HS-5 (cell line): ENCODE measurements around the gene MXRA7.

Experiments
- DNase-seq: peaks from one replicate; pipeline ENCODE4 v3.0.0-alpha.2; 2012; ENCODE audit warnings: low read depth

The MXRA7 gene

DNA sequence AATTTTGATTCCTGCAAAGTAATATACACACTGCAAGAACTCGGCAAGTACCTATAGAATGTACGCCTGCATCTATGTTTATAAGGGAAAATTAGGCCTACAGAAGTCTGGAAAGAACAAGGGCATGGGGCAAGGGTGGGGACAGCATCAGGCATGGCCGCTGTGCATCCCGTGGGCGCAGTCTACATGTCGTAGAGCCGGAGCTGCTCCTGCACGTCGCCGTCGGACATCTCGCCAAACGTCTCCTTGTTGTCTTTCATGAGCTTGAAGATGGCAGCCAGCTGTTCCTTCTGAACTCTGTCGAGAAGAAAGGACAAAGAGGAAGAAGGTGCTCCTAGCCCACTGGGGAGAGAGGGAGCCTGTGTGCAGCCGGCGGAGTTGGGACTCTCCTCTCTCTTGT lies 33.4 kb downstream of the MXRA7 start:
- DNase-seq = no peak

DNA sequence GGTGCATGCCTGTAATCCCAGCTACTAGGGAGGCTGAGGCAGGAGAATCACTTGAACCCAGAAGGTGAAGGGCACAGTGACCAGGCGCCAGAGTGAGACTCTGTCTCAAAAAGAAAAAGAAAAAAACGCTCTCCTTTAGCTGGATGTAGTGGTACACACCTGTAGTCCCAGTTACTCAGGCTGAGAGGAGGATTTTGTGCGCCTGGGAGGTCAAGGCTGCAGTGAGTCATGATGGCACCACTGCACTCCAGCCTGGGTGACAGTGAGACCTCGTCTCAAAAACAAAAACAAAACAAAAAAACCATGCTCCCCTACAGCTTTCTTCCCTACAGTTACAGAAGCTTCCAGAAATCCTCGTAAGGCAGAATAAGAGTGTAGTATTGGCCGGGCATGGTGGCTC lies 34.1 kb downstream of the MXRA7 start:
- DNase-seq = no peak

DNA sequence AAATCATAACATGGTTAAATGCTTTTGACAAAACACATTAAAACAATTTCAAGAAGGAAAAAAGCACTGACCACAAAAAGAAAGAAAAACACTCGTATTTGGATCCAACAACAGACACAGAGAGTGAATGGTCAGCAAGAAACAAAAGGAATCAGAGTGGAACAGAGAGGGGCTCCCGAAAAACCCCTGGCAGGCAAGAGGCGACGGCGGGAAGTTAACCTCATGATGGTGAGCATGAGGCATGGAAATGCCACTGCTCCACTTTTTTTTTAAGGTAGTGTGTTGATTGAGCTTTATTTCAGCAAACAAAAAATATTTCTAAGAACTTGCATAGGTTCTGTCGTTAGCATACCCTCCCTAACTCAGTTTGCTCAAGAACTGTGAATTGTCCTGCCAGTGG lies 35.1 kb downstream of the MXRA7 start:
- DNase-seq = no peak

DNA sequence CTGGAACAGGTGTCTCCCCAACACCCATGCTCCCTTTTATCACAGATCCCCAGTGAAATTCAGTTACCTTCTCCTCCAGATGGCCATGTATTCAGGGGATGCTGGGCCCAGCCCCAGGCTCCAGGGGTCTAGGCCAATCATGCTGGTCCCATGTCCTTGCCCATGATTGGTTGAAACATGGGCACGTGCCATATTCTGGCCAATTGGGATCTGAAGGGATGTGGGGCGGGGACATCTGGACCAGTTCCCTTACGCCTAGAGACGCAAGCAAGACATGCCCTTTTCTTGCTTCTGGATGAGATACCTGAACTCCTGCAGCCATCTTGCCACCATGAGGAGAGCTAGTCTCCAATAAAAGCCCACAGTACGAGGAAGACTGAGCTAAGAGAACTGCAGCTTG lies 36.2 kb downstream of the MXRA7 start:
- DNase-seq = no peak

DNA sequence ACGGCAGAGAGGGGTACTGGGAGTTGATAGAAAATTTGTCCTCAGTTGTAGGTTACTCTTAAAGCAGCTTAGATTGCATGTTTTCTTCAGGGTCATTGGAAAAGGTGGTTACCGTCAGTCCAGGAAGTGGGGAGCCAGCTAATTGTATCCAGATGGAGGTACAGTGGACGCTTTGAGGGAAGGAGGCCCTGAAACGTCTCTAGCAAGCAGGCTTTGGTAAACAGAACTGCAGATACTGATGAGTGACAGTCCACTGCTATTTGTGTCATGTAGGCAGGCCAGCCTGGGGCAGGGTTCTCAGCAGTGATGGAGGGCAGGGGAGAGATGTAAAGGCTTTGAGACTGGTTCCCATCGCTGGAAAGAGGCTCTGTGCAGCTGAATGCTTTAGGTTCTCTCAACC lies 37.0 kb downstream of the MXRA7 start:
- DNase-seq = no peak

DNA sequence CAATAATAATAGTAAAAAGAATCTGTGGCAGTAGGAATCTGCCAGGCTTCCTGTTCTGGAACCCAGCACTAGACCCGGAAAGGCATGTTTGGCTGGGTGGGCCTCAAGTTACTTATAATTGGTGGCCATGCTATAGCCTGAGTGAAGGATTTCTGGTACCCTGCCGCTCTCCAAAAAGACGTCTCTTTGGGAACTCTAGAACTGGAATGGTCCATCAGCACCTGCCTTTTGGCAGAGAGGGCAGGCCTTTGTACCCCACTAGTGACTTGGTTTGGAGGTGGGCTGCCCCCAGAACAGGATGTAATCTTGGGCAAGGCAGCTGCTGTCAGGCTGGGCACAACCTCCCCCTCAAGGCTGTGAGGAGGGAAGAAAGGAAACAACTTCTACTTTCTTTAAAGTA lies 37.9 kb downstream of the MXRA7 start:
- DNase-seq = no peak

DNA sequence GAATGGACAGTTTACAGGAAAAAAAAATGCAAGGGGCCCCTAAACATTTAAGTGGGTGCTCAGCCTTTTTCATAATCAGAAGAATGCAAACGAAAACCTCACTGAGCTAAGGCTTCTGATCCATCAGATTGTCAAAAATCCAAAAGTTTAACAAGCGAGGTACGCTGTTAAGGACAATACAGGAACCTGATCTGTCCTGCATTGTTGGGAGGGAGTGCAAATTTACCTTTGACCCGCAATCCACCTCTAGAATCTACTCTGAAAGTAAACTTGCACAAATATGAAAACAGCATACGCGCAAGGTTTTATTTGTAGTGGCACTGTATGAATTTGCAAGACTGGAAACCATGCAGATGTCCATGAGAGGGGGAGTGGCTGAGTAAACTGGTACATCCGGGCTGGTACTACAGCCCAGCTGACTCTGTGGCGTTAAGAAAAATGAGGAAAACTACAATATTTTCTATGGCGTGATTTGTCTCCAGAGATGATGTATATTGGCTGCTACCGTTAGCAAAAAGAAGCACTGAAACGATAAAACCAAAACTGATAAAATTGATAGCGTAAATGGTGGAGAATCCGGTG lies 38.4 kb downstream of the MXRA7 start:
- DNase-seq = no peak

DNA sequence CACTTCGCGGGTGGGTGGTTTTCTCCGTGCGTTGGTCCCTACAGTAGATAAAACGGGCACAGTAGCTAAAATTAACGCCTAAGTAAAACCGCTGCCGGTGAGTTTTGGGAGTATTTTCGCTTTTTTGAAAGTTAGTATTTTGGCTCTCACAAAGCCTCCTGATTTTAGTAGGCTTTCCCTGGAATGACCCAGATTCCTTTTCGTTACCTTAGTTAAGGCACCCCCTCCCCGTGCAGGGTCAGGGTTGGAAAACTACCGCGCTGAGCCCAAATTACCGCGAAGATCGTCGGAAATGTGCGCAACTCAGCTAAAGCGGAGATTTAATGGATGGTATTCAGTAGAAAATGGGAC lies 38.9 kb downstream of the MXRA7 start:
- DNase-seq = no peak

DNA sequence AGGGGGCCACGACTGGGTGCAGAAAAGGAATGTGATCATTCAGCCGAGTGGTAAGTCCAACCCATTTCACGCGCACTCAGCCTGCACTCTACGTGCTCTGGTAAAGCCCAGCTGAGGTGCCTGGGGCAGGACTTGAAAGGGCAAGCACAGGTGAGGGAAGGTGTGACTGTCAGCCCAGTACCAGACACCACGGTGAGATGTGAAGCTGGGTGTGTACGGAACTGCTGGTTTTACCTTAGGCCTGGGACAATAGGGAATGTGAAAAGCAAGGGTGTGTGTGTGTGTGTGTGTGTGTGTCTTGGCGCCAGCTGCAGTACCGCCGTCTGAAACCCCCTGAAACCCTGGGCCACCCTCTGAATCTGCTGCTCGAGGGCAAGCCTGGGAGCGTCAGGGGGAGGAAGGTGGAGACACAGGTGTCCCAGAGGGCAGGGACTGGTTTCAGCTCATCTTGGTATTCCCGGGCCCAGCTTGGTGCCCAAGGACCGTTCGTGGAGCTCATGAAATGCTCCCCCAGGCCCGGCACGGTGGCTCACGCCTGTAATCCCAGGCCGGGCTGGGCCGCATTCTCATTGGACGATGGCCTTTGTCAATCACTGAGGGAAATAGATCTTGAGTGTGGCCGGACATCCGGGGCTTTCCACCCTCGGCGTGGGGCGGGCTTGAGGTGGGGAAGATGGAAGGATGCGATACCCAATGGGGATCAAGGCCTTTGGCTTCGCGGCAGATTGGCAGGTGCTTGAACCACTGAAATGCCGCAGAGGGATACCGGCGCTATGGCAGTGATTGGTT lies 39.4 kb downstream of the MXRA7 start:
- DNase-seq = peak; percentile 99

DNA sequence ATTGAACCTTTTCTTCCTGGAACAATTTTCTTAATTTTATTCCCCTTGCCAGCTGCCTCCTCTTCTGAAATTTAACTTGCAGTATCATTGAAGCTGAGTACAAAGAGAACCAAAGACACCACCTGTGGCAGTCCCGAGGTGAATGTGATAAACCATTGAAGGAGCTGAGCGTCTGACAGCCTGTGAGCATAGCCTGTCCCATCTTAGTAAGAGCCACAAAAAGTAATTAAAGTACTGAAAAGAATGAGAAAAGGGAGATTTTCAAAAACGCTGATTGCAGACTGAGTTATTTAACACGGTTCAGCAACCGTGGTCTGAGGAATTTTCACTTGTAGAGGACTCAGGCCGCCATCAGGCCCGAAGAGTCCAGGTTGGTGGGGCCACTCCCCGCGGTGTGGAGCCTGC lies 40.0 kb downstream of the MXRA7 start:
- DNase-seq = no peak

DNA sequence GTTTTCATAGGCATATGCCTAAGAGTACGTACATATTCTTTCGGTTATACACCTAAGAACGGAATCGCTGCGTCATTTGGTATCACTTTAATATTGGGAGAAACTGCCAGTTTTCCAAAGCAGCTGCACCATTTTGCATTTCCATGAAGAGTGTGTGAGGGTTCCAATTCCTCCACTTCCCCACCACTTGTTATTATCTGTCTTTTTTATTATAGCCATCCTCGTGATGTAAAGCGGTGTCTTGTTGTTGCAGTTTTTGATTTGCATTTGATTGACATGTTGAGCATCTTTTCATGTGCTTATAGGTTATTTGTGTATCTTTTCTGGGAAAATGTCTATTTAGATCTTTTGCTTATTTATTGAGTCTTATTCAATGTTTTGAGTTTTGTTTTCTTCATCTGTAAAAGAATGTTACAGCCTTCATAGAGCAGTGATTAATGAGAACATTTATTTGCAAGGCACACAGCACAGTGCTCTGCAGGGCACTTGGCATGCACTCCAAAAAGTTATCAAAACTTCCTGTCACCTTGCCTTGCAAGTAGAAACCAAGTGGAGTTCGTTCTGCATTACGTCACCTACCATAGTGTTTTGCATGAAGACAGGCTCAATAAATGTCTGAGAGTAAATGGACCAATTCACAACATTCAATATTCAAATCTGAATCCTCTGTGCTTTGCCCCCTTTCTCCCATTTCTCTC lies 40.6 kb downstream of the MXRA7 start:
- DNase-seq = no peak

DNA sequence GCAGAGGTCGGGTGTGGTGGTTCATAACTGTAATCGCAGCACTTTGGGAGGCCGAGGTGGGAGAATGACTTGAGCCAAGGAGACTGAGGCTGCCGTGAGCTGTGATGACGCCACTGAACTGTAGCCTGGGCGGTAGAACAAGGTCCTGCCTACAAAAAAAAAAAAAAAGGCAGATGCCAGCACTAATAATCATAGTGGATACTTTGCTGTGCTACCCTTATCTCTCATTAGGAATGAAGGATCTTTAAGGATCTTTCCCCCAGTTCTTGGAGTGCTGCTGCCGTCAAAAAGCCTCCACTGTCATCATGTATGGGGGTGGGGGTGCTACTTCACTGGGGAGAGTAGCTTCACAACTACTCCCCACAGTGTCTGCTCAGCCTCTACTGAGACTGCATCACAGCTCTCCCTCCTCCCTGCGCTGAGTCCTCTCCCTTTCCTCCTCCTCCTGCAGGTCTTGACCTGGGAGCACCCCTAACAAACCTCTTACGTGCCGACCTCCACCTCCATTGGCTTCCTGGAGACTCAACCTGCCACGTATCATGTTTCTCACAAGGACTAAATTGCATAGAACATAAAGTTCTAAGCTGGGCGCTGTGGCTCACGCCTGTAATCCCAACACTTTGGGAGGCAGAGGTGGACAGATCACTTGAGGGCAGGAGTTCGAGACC lies 42.8 kb downstream of the MXRA7 start:
- DNase-seq = no peak

DNA sequence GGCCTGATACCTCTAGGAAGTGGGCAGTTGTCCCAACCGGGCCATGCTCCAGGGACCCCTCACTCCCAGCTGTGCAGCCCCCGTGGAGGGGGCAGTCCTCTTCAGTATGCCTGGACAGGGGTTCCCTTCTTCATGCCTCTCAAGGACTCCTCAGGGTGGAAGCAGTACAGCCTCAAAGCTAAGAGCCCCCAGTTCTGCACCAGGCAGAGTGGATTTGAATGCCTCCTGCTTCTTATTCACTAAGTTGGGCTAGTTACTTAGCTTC lies 43.3 kb downstream of the MXRA7 start:
- DNase-seq = no peak

DNA sequence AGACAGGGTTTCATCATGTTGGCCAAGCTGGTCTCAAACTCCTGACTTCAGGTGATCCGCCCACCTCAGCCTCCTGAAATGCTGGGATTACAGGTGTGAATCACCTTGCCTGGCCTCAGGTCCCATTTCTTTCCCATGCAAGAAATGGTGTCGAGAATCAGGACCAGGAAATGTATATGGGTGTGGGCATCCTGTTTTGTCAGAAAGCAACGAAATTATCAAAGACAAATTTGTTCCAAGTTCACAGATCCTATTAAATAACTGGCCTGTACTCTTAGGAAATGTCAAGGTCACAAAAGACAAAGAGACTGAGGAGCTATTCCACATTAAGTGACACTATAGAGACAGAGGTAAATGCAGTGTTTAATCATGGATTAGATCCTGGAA lies 50.1 kb downstream of the MXRA7 start:
- no peak for DNase-seq

DNA sequence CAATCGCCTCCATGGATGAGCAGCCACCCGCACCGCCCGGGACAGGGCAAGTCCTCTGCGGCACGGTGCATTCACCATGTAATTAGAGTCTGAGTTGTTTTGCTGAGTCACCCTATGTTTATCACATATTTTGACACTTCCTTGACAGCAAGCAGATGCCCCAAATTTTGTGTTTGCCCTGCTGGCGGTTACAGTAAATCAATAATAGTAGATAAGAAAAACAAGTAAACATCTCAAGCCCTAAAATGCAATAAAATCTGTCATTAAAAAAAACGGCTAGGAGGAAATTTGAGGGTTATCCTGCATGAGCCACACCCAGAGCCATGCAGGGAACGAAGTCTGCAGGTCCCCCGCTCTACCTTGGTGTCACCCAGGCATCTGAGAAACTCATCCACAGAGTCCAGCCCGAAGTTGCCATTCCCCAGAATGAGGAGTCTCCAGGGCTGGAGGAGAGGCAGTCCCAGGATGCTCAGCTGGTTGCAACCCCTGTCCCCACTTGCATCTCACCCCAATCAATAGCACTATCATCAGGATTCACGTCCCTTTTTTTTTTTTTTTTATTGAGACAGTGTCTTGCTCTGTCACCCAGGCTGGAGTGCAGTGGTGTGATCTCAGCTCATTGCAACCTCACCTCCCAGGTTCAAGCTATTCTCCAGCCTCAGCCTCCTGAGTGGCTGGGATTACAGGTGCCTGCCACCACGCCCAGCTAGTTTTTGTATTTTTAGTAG lies 50.7 kb downstream of the MXRA7 start:
- no peak for DNase-seq

DNA sequence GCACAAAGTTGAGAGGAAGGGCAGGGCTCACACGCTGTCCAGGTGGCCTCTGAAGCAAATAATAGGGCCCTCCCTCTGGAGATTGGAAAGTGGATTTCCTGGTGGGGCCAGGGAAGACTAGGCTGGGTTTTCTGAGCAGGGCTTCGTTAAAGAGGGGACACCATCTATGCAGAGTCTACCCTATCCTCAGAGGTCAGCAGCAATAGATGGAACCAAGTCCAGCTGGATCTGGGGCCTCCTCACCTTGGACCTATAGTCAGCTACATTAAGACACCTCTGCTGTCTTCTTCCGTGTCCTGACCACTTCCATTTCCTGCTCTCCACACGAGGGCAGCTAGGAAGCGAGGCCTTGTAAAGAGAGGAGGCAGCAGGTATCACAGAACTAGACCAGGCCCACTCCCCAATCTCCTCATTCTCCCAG lies 52.5 kb downstream of the MXRA7 start:
- no peak for DNase-seq

DNA sequence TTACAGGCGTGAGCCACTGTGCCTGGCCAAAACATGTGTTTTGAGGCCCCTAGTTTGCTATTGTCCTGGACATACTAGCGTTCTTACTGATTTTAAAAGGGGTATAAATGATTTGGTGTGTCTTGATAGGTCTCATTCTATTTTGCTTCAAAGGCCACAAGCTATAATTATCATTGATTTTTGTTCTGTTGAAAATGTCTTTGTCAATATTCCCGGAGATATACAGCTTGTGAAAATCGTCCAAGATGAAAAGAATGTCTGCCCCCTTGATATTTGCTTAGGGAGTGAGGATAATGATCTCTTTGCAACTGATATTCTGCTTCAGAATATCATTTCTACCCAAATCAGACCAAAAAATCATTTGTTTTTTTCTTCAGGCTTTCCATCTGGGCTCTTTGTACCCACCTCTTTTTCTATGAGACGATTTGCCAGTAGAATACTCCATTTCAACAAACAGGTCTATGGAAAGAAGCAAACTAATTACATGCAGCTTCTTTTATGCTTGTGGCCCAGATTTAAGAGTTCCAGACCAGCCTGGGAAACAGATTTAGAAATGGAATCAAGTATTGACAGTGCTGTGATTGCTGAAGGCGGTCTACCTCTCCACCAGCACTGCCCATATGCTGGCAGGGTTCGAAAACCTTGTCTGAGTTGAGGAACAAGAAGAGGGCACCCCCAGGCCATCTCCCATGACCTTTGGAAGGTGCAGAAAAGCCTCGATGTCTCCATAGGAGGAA lies 53.1 kb downstream of the MXRA7 start:
- no peak for DNase-seq

DNA sequence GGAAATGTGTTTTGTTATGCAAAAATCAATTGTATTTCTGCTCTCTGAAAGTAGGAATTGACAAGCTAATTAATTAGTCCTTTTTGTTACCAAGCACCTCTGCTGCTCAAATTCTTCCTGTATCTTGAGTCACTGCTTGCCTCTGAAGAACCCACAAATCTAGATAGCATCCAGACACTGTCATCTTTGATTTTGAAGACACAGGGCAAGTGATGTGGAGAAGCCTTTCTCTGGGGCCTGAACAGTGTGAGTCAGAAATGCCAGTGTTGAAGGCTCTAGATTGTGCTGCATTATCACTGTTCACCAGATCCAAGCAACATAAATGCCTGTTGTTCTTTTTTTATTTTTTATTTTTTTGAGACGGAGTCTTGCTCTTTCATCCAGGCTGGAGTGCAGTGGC lies 56.4 kb downstream of the MXRA7 start:
- no peak for DNase-seq

DNA sequence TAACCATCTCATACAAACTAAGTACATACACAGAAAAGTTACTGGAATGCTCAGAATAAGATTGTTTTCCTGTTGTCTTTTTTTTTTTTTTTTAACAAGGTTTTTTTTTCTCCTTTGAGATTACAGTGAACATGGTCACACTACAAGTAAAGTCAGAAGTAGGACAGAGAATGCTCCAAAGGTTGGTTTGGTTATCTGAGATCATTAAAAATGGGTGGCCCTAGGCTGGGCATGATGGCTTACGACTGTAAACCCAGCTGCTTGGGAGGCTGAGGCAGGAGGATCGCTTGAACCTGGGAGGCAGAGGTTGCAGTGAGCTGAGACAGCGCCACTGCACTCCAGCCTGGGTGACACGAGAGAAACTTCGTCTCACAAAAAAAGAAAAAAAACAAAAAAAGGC lies 60.3 kb downstream of the MXRA7 start:
- DNase-seq = no peak

DNA sequence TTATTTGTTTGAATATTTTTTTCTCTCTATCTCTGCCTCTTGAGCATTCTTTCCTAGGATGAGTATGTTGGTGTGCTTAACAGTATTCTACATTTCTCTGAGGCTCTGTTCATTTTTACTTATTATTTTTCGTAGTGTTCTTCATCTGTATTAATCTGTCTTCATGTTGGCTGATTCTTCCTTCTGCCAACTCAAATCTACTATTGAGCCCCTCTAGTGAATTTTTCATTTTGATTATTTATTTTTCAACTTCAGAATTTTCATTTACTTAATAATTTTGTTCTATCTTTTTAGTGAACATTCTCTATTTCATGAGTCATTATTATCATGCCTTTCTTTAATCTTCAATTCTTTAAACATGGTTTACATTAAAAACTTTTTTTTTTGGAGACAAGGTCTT lies 64.1 kb downstream of the MXRA7 start:
- no peak for DNase-seq

DNA sequence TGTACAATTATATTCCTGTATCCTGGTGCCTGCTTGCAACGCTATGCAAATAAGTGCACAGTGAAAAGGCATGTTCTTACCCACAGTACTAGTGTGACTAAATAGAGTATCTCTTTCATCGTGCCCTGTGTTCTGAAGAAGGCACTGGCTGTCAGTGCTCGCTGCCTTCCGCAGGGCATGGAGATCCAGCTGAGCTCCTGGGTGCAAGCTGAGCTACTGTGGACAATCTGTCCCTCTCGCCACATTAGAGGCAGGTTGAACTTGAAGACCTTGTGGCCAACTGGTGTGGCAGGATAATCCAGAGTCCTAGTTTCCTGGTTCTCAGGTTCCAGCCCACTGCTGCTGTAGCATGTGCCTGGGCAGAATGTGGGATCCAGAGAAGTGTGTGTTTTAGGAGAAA lies 65.3 kb downstream of the MXRA7 start:
- DNase-seq = no peak

DNA sequence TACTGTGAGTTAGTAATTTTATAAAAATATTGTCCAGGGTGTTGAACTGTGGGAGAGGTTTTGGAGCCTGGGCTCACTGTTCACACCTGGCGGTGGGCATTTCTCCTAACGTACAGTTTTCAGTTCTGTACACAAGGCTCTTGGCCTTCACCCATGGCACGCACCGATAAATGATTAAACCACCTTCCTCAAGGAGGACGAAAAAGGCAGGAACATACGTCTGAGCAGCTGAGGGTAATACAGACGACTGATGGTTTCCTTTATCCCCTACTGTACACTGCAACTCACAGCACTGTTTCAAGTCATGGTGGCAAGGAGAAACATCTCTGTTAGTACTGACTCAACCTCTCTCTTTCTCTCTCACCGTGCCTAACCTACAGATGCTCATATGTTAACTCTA lies 65.8 kb downstream of the MXRA7 start:
- no peak for DNase-seq
